PC-9 (cell line): ENCODE results near the gene TBCK.

Source experiments
- EZH2 ChIP-seq: fragments of 200-600 bp; sonication (generic); IDR thresholded peaks from 2 replicates; pipeline ENCODE4 v1.8.0; 2017; ENCODE audit warnings: antibody characterized with exemption, low read depth
- TF ChIP-seq, protein P1 (sequence below): fragments of 200-600 bp; sonication (generic); conservative IDR thresholded peaks from 2 replicates; pipeline ENCODE4 v1.6.1; 2017; ENCODE audit warnings: mixed run types, antibody characterized with exemption, mild to moderate bottlenecking, moderate library complexity

DNA sequence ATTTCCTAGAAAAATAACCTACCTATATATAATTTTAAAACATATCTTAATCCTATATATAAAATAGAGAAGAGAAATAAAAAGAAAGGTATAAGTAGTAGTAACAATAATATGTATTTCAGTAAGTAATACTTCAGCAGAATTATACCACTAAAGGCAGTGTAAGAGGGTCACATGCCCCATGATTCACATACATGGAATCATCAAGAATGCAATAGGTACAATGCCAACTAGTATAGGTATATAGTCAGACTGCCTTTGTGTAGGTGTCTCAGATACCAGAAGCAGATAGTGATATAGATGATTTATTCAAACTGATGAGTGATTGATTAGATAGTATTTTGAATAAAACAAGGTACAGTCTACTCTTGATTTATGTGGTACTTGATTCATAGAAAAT lies 9.8 kb upstream of the TBCK start:
- TF ChIP-seq, protein P1, sequence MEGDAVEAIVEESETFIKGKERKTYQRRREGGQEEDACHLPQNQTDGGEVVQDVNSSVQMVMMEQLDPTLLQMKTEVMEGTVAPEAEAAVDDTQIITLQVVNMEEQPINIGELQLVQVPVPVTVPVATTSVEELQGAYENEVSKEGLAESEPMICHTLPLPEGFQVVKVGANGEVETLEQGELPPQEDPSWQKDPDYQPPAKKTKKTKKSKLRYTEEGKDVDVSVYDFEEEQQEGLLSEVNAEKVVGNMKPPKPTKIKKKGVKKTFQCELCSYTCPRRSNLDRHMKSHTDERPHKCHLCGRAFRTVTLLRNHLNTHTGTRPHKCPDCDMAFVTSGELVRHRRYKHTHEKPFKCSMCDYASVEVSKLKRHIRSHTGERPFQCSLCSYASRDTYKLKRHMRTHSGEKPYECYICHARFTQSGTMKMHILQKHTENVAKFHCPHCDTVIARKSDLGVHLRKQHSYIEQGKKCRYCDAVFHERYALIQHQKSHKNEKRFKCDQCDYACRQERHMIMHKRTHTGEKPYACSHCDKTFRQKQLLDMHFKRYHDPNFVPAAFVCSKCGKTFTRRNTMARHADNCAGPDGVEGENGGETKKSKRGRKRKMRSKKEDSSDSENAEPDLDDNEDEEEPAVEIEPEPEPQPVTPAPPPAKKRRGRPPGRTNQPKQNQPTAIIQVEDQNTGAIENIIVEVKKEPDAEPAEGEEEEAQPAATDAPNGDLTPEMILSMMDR = no peak
- TF ChIP-seq EZH2 = no peak
